Heart left ventricle (tissue), 16 donors: ENCODE results near the gene GPRIN3. TPM values are rescaled to one million over a fixed set of nuclear protein-coding genes. Genes with fewer than 3 reads are reported as not detected.

Experiments
- ATAC-seq, 4 donors: fragments of 200-7000 bp; cut with Tn5 transposase; one replicate each; pipeline ENCODE4 v1.9.1; 2020 to 2022; ENCODE audit warnings: moderate library complexity in 4 of 4, mild to moderate bottlenecking in 3 of 4, moderate number of reproducible peaks in 1 of 4
- DNase-seq, 5 donors: peaks; one replicate each; pipeline ENCODE4 v3.0.0-alpha.2; 2020
- H3K27ac ChIP-seq, 12 donors: fragments of 200-600 bp; sonication (generic) in 4 of 12; one replicate each; pipeline versions ENCODE4 v1.5.0 to v1.8.0; 2016 to 2022; ENCODE audit warnings: mild to moderate bottlenecking in 2 of 12
- H3K27me3 ChIP-seq, 9 donors: fragments of 200-600 bp; sonication (generic) in 2 of 9; one replicate each; pipeline versions ENCODE4 v1.5.1 to v1.8.0; 2016 to 2022; ENCODE audit warnings: mild to moderate bottlenecking in 3 of 9
- H3K36me3 ChIP-seq, 9 donors: fragments of 200-600 bp; sonication (generic) in 2 of 9; one replicate each; pipeline versions ENCODE4 v1.5.0 to v1.8.0; 2018 to 2022; ENCODE audit warnings: mild to moderate bottlenecking in 2 of 9
- H3K4me1 ChIP-seq, 12 donors: fragments of 200-600 bp; sonication (generic) in 4 of 12; one replicate each; pipeline versions ENCODE4 v1.5.0 to v1.8.0; 2016 to 2022; ENCODE audit warnings: mild to moderate bottlenecking in 3 of 12
- H3K4me3 ChIP-seq, 12 donors: fragments of 200-600 bp; sonication (generic) in 4 of 12; one replicate each; pipeline versions ENCODE4 v1.5.0 to v1.8.0; 2017 to 2022; ENCODE audit warnings: mild to moderate bottlenecking in 9 of 12, moderate library complexity in 4 of 12
- H3K9me3 ChIP-seq, 12 donors: fragments of 200-600 bp; sonication (generic) in 4 of 12; one replicate each; pipeline versions ENCODE4 v1.5.0 to v1.8.0; 2016 to 2022; ENCODE audit warnings: mild to moderate bottlenecking in 1 of 12
- CTCF ChIP-seq, 12 donors: fragments of 200-600 bp; sonication (generic) in 4 of 12; IDR thresholded peaks; one replicate each; pipeline versions ENCODE4 v1.5.0 to v1.8.0; 2018 to 2022; ENCODE audit warnings: antibody characterized with exemption in 12 of 12, mild to moderate bottlenecking in 5 of 12
- POLR2A ChIP-seq, 2 donors: fragments of 450-650 bp; IDR thresholded peaks; one replicate each; pipeline ENCODE4 v1.6.1; 2017; ENCODE audit warnings: antibody characterized with exemption in 2 of 2, mild to moderate bottlenecking in 2 of 2, moderate library complexity in 2 of 2
- WGBS, 4 donors: extraction: QIAGEN DNeasy Blood & Tissue Kit in 2 of 4; methylation state at CpG; one replicate each; pipeline versions ENCODE4 v1.1.5 to v1.1.7; 2013 to 2018; 5-methylcytosine and 5-hydroxymethylcytosine counted together
- intact Hi-C, 10 donors: fragments of 100-400 bp; cut with DNase I; formaldehyde crosslinking; loops; one replicate each; pipeline versions ENCODE4 v1.11.1 to v1.14.2; 2022
- polyA plus RNA-seq, 2 donors: library from polyadenylated mRNA; stranded (reverse); fragments of 200-250 nt; gene quantifications; one replicate each; pipeline ENCODE4 v1.2.3, GENCODE V29; 2013
- total RNA-seq, 9 donors: library from RNA; depleted of rRNA in 2 of 9; stranded (reverse); fragments of >200 nt in 2 of 9; fragmentation: NEBNext Ultra II Directional in 3 of 9; extraction: Animal tissue kit (Norgen Biotek cat#: 25700) in 3 of 9; gene quantifications; one replicate each; pipeline versions ENCODE4 v1.1.0 to v1.2.4, GENCODE V29; 2016 to 2023
- donor health status: ischemic (EF 13 %, LVEDD 7.1; RV severe dilation, severe dysfunction).
- donor health status: healthy with polysubstance abuse.
- donor health status: DM: no; HTN: yes; CAD: no.
- donor health status: DM: no; HTN: no; CAD: no.
- donor health status: ischemic (EF 25% LVEDD 6.9; RV normal size, moderate dysfunction).
- donor health status: ischemic (EF 25% LVEDD 5.7; RV mildly dilated, moderate dysfunction).
- donor health status: healthy.
- donor health status: DM: yes; HTN: yes; CAD: no.
- donor health status: ischemic (EF 35%, LVEDD 5.7; RV mildly dilated, moderate dysfunction).
- donor health status: nonischemic (EF 11% LVEDD 7.7; RV severe dilation, severe dysfunction).
- donor health status: DM: yes; HTN: yes; CAD: no.
- donor health status: PGD.
- donor health status: ischemic (EF 29% LVEDD 5.4; RV normal size, mild dysfunction).
- donor health status: nonischemic (EF 23%, LVEDD 6.1; RV moderate dilation, normal function).

The GPRIN3 gene
- total and polyA plus RNA-seq, 11 donors = 2.4 to 16.5 (median 13.0) TPM

GRCh38 chr4:89247951-89248350 lies 59.6 kb downstream of the GPRIN3 start:
- intact Hi-C loops = no loop called here
- no peaks in the 10 kb centered on the region for H3K27me3 ChIP-seq
- H3K27ac ChIP-seq = no peak overlapping the region
- no peak for TF ChIP-seq CTCF (IDR thresholded peaks at IDR 0.05)
- TF ChIP-seq POLR2A (IDR thresholded peaks at IDR 0.05) = no peak
- no peak for DNase-seq
- WGBS, 4 donors = 88 to 90% (median 89%) methylated on average over 13 of the region's 13 CpGs
- no peaks in the 10 kb centered on the region for H3K9me3 ChIP-seq
- peaks cover 0 to 27% (median 12%) of the 10 kb centered on the region in 12 donors for H3K4me1 ChIP-seq
- ATAC-seq = no peak
- H3K36me3 ChIP-seq = peaks cover 0 to 26% (median 16%) of the 10 kb centered on the region in 9 donors
- no peak overlapping the region for H3K4me3 ChIP-seq

- peaks cover 0 to 26% (median 16%) of the 10 kb centered on the region in 9 donors for H3K36me3 ChIP-seq
- no peak overlapping the region for H3K27ac ChIP-seq
- H3K27me3 ChIP-seq = no peaks in the 10 kb centered on the region
- DNase-seq (no peak), ATAC-seq (peak in 2 of 4 donors; percentile 37 to 57)
- intact Hi-C loops = no loop called here
- no peak for TF ChIP-seq POLR2A (IDR thresholded peaks at IDR 0.05)
- no peak for TF ChIP-seq CTCF (IDR thresholded peaks at IDR 0.05)
- H3K9me3 ChIP-seq = no peaks in the 10 kb centered on the region
- WGBS, 4 donors = 66 to 77% (median 70%) methylated on average over 2 of the region's 2 CpGs
- H3K4me1 ChIP-seq = peaks cover 0 to 35% (median 20%) of the 10 kb centered on the region in 12 donors
- H3K4me3 ChIP-seq = no peak overlapping the region
Observed at GRCh38 chr4:89245459-89245858, 62.1 kb downstream of the GPRIN3 start.

- ATAC-seq (no peak), DNase-seq (no peak)
- no peaks in the 10 kb centered on the region for H3K27me3 ChIP-seq
- peaks cover 0 to 35% (median 20%) of the 10 kb centered on the region in 12 donors for H3K4me1 ChIP-seq
- intact Hi-C loops = loop anchor here in 1 of 10 donors (5.0 kb wide), 1 partner anchor 64 kb away; the partner anchor contains the start of gene GPRIN3
- no peak overlapping the region for H3K4me3 ChIP-seq
- peak overlapping the region in 7 of 12 donors; percentile 30 to 48 (median 43) for H3K27ac ChIP-seq
- TF ChIP-seq POLR2A (IDR thresholded peaks at IDR 0.05) = no peak
- no peak for TF ChIP-seq CTCF (IDR thresholded peaks at IDR 0.05)
- peaks cover 0 to 16% (median 6%) of the 10 kb centered on the region in 9 donors for H3K36me3 ChIP-seq
- no peaks in the 10 kb centered on the region for H3K9me3 ChIP-seq
Observed at GRCh38 chr4:89243733-89244252, 63.8 kb downstream of the GPRIN3 start.

GRCh38 chr4:89242864-89243732 lies 64.5 kb downstream of the GPRIN3 start:
- intact Hi-C loops = loop anchor here in 1 of 10 donors (5.0 kb wide), 1 partner anchor 64 kb away; the partner anchor contains the start of gene GPRIN3
- no peaks in the 10 kb centered on the region for H3K27me3 ChIP-seq
- peak overlapping the region in 8 of 12 donors; percentile 23 to 48 (median 40) for H3K27ac ChIP-seq
- DNase-seq (no peak), ATAC-seq (peak; percentile 62 to 75 (median 68))
- H3K36me3 ChIP-seq = peaks cover 0 to 9% (median 0%) of the 10 kb centered on the region in 9 donors
- H3K4me1 ChIP-seq = peaks cover 0 to 35% (median 20%) of the 10 kb centered on the region in 12 donors
- H3K9me3 ChIP-seq = no peaks in the 10 kb centered on the region
- WGBS, 4 donors = 27 to 38% (median 30%) methylated on average over 5 of the region's 5 CpGs
- TF ChIP-seq CTCF (IDR thresholded peaks at IDR 0.05) (peak in 3 of 12 donors; percentile 10 to 27 (median 22)), POLR2A (IDR thresholded peaks at IDR 0.05) (no peak)
- no peak overlapping the region for H3K4me3 ChIP-seq
